ENCODE data around the gene SEMA7A.

DNA sequence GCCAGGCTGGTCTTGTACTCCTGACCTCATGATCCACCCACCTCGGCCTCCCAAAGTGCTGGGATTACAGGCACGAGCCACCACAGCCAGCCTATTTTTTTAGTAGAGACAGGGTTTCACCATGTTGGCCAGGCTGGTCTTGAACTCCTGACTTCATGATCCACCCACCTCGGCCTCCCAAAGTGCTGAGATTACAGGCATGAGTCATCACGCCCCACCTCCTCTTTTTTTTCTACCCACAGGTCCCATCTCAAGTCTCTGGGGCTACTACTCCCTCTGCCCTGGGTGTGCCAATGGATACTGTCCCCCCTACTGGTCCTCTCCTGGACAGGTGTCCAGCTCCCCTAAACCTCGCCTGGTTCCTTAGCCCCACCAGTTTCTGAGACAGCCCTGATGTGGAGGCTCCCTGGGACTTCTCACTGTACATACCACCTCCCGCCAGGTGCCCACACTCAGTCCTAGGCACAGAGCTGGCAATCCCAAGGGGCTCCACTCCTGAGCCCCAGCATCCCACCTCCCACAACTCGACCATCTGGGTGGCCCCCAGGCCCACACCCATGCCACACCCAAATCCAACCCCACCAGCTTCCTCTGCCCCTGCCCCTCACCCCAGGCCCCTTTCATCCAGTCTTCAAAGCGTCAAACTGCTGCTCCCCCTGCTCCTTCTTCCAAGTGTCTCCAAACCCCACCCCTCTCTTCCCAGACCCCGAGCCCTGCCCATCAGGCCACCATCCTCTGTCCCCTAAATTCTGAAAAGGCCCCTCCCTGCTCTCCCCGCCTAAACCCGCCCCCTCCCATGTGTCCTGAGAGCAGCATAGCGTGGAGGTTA is 53.2 kb downstream of the SEMA7A start:
- TF ChIP-seq CTCF (conservative IDR thresholded peaks at IDR 0.05; ENCODE audit: low read depth, low read length) (no peak), EZH2phosphoT487 (IDR thresholded peaks at IDR 0.05; ENCODE audit: borderline replicate concordance, low read length) (no peak)
